H9 (cell line): ENCODE results near the gene RALY. TPM values are rescaled to one million over a fixed set of nuclear protein-coding genes. Genes with fewer than 3 reads are reported as not detected.

ENCODE experiments used
- DNase-seq: peaks from one replicate; pipeline ENCODE4 v3.0.0-alpha.2; 2017
- H2AFZ ChIP-seq: one replicate; pipeline ENCODE4 v1.6.1; 2013; ENCODE audit warnings: mild to moderate bottlenecking, low read length, control low read depth, moderate library complexity
- H2AK5ac ChIP-seq: 2 replicates; pipeline ENCODE4 v1.6.1; 2013; ENCODE audit warnings: low read length, control low read depth, mixed read lengths; ENCODE audit not compliant: insufficient read length
- H2BK120ac ChIP-seq: one replicate; pipeline ENCODE4 v1.6.1; 2013; ENCODE audit warnings: low read depth, mild to moderate bottlenecking, low read length, control low read depth, inconsistent platforms; ENCODE audit not compliant: poor library complexity, severe bottlenecking
- H2BK12ac ChIP-seq: 2 replicates; pipeline ENCODE4 v1.6.1; 2013; ENCODE audit warnings: low read length, control low read depth, mixed read lengths, low read depth; ENCODE audit not compliant: insufficient read length
- H2BK15ac ChIP-seq: 2 replicates; pipeline ENCODE4 v1.6.1; 2013; ENCODE audit warnings: low read depth, low read length, control low read depth
- H2BK20ac ChIP-seq: one replicate; pipeline ENCODE4 v1.6.1; 2013; ENCODE audit warnings: low read depth, mild to moderate bottlenecking, low read length, control low read depth, inconsistent platforms; ENCODE audit not compliant: poor library complexity, severe bottlenecking
- H2BK5ac ChIP-seq: 2 replicates; pipeline ENCODE4 v1.6.1; 2013; ENCODE audit warnings: low read length, control low read depth, mixed read lengths; ENCODE audit not compliant: insufficient read length
- H3K14ac ChIP-seq: 2 replicates; pipeline ENCODE4 v1.6.1; 2013; ENCODE audit warnings: low read length, control low read depth; ENCODE audit not compliant: insufficient read depth
- H3K18ac ChIP-seq: 2 replicates; pipeline ENCODE4 v1.6.1; 2013; ENCODE audit warnings: low read depth, mild to moderate bottlenecking, mixed read lengths, low read length, control low read depth; ENCODE audit not compliant: insufficient read length
- H3K23ac ChIP-seq: 2 replicates; pipeline ENCODE4 v1.6.1; 2013; ENCODE audit warnings: low read length, control low read depth, mixed read lengths, low read depth; ENCODE audit not compliant: insufficient read length
- H3K23me2 ChIP-seq: 2 replicates; pipeline ENCODE4 v1.6.1; 2013; ENCODE audit warnings: low read depth, mild to moderate bottlenecking, mixed read lengths, low read length, control low read depth; ENCODE audit not compliant: insufficient read length, poor library complexity, severe bottlenecking
- H3K27ac ChIP-seq: 2 replicates; pipeline ENCODE4 v1.5.1; 2013; ENCODE audit warnings: low read length, control low read depth, mixed read lengths, low read depth; ENCODE audit not compliant: insufficient read length
- H3K27me3 ChIP-seq: 2 replicates; pipeline ENCODE4 v1.6.1; 2013; ENCODE audit warnings: low read length, control low read depth, inconsistent platforms; ENCODE audit not compliant: insufficient read depth
- H3K4ac ChIP-seq: 2 replicates; pipeline ENCODE4 v1.6.1; 2013; ENCODE audit warnings: low read depth, mild to moderate bottlenecking, control low read depth, inconsistent platforms, low read length, moderate library complexity
- H3K4me1 ChIP-seq: 2 replicates; pipeline ENCODE4 v1.6.1; 2013; ENCODE audit warnings: low read length, control low read depth, inconsistent platforms; ENCODE audit not compliant: insufficient read depth
- H3K4me2 ChIP-seq: 2 replicates; pipeline ENCODE4 v1.6.1; 2013; ENCODE audit warnings: low read length, control low read depth, mixed read lengths; ENCODE audit not compliant: insufficient read length, insufficient read depth
- H3K56ac ChIP-seq: 2 replicates; pipeline ENCODE4 v1.6.1; 2013; ENCODE audit warnings: low read depth, mild to moderate bottlenecking, mixed read lengths, low read length, control low read depth; ENCODE audit not compliant: insufficient read length
- H3K79me1 ChIP-seq: 2 replicates; pipeline ENCODE4 v1.6.1; 2013; ENCODE audit warnings: low read depth, mild to moderate bottlenecking, moderate library complexity, low read length, control low read depth, inconsistent platforms; ENCODE audit not compliant: insufficient read depth, poor library complexity, severe bottlenecking
- H3K79me2 ChIP-seq: 2 replicates; pipeline ENCODE4 v1.6.1; 2013; ENCODE audit warnings: low read length, control low read depth, inconsistent platforms; ENCODE audit not compliant: insufficient read depth
- H3K9ac ChIP-seq: 2 replicates; pipeline ENCODE4 v1.6.1; 2013; ENCODE audit warnings: low read length, control low read depth, mixed read lengths; ENCODE audit not compliant: insufficient read length; ENCODE audit errors: extremely low read depth
- H3K9me3 ChIP-seq: one replicate; pipeline ENCODE4 v1.6.1; 2013; ENCODE audit warnings: low read depth, low read length, inconsistent platforms; ENCODE audit not compliant: control insufficient read depth
- H3T11ph ChIP-seq: one replicate; pipeline ENCODE4 v1.6.1; 2013; ENCODE audit warnings: mild to moderate bottlenecking, low read length, control low read depth, inconsistent platforms
- H4K20me1 ChIP-seq: one replicate; pipeline ENCODE4 v1.6.1; 2013; ENCODE audit not compliant: control insufficient read depth, insufficient read length, insufficient read depth
- H4K5ac ChIP-seq: 2 replicates; pipeline ENCODE4 v1.6.1; 2013; ENCODE audit warnings: low read depth, mild to moderate bottlenecking, mixed read lengths, low read length, control low read depth; ENCODE audit not compliant: insufficient read length
- H4K8ac ChIP-seq: replicated peaks from 2 replicates; pipeline ENCODE4 v1.6.1; 2013; ENCODE audit warnings: low read length, control low read depth, mixed read lengths, low read depth; ENCODE audit not compliant: insufficient read length
- H4K91ac ChIP-seq: 2 replicates; pipeline ENCODE4 v1.6.1; 2013; ENCODE audit warnings: low read depth, mild to moderate bottlenecking, moderate library complexity, mixed read lengths, low read length, control low read depth; ENCODE audit not compliant: insufficient read length
- H3K27ac Mint-ChIP-seq, 3 experiments: 2 replicates in 2 of 3; 3 replicates in 1 of 3; pipeline ENCODE4 v1.8.0; 2020 to 2021; ENCODE audit warnings: mixed read lengths in 3 of 3, mild to moderate bottlenecking in 1 of 3, moderate library complexity in 1 of 3
- H3K27me3 Mint-ChIP-seq: 2 replicates; pipeline ENCODE4 v1.8.0; 2021; ENCODE audit warnings: low read depth, mild to moderate bottlenecking, moderate library complexity, mixed read lengths
- H3K36me3 Mint-ChIP-seq, 3 experiments: 2 replicates in 2 of 3; 3 replicates in 1 of 3; pipeline ENCODE4 v1.8.0; 2020 to 2021; ENCODE audit warnings: low read depth in 3 of 3, mixed read lengths in 3 of 3; ENCODE audit not compliant: insufficient read depth in 1 of 3
- H3K4me1 Mint-ChIP-seq, 2 experiments: 2 replicates each; pipeline ENCODE4 v1.8.0; 2020; ENCODE audit warnings: mixed read lengths in 2 of 2
- H3K4me3 Mint-ChIP-seq, 2 experiments: 2 replicates in 1 of 2; 3 replicates in 1 of 2; pipeline ENCODE4 v1.8.0; 2020 to 2021; ENCODE audit warnings: mild to moderate bottlenecking in 2 of 2, mixed read lengths in 2 of 2, moderate library complexity in 1 of 2
- H3K9me3 Mint-ChIP-seq, 2 experiments: 2 replicates in 1 of 2; 3 replicates in 1 of 2; pipeline ENCODE4 v1.8.0; 2020; ENCODE audit warnings: mild to moderate bottlenecking in 2 of 2, mixed read lengths in 2 of 2, moderate library complexity in 1 of 2
- WGBS: extraction: QIAGEN DNeasy Blood & Tissue Kit; methylation state at CpG from one replicate; pipeline ENCODE4 v1.1.7; 2013; ENCODE audit warnings: missing lambda C conversion rate, low lambda C conversion rate, mixed read lengths; ENCODE audit not compliant: insufficient read length; ENCODE audit errors: extremely low coverage; 5-methylcytosine and 5-hydroxymethylcytosine counted together
- total RNA-seq: library from RNA; stranded (reverse); gene quantifications from 2 replicates; pipeline ENCODE4 v1.2.1, GENCODE V29; 2021
- TF ChIP-seq, protein P1 (sequence below): fragments of 200-600 bp; sonication (generic); conservative IDR thresholded peaks from 3 replicates; pipeline ENCODE4 v1.8.0; 2021; ENCODE audit warnings: antibody characterized with exemption, mild to moderate bottlenecking

The RALY gene
- total RNA-seq, 1 experiment from 2014 or later, result 199 TPM

- no peak overlapping the region for H2BK15ac ChIP-seq
- H3K27me3 ChIP-seq, result no peaks in the 10 kb centered on the region
- H3K27me3 Mint-ChIP-seq, result no peaks in the 10 kb centered on the region
- no peak overlapping the region for H2AK5ac ChIP-seq
- H3K23me2 ChIP-seq, result no peaks in the 10 kb centered on the region
- no peak overlapping the region for H2BK12ac ChIP-seq
- no peak overlapping the region for H3T11ph ChIP-seq
- H3K36me3 Mint-ChIP-seq, result peaks cover 1 to 26% (median 16%) of the 10 kb centered on the region in 3 experiments; a peak in 4 of 7 replicates
- no peak overlapping the region for H3K4ac ChIP-seq
- no peak overlapping the region for H3K9ac ChIP-seq
- H4K5ac ChIP-seq, result no peak overlapping the region
- no peak overlapping the region for H2BK5ac ChIP-seq
- no peak for DNase-seq
- H3K23ac ChIP-seq, result no peak overlapping the region
- peaks cover 49 to 54% of the 10 kb centered on the region in 2 experiments for H3K4me1 Mint-ChIP-seq
- no peaks in the 10 kb centered on the region for H3K9me3 ChIP-seq
- H3K79me1 ChIP-seq, result peaks cover 5% of the 10 kb centered on the region
- no peak overlapping the region for H3K14ac ChIP-seq
- H3K79me2 ChIP-seq, result peaks cover 13% of the 10 kb centered on the region; the same call in 1 of the 2 replicates
- no peak overlapping the region for H3K27ac ChIP-seq
- no CpG with 5 or more reads among the region's 1 CpG for WGBS
- no peak overlapping the region for H2BK120ac ChIP-seq
- H3K4me2 ChIP-seq, result no peak overlapping the region
- peaks cover 6% of the 10 kb centered on the region for H3K4me1 ChIP-seq
- H3K56ac ChIP-seq, result no peak overlapping the region
- no peak overlapping the region for H3K4me3 Mint-ChIP-seq
- H4K91ac ChIP-seq, result no peak overlapping the region
- H3K9me3 Mint-ChIP-seq, result no peaks in the 10 kb centered on the region
- H3K18ac ChIP-seq, result no peak overlapping the region
- H4K8ac ChIP-seq, result no peak overlapping the region
- no peaks in the 10 kb centered on the region for H4K20me1 ChIP-seq
- H2BK20ac ChIP-seq, result no peak overlapping the region
- TF ChIP-seq, protein P1, sequence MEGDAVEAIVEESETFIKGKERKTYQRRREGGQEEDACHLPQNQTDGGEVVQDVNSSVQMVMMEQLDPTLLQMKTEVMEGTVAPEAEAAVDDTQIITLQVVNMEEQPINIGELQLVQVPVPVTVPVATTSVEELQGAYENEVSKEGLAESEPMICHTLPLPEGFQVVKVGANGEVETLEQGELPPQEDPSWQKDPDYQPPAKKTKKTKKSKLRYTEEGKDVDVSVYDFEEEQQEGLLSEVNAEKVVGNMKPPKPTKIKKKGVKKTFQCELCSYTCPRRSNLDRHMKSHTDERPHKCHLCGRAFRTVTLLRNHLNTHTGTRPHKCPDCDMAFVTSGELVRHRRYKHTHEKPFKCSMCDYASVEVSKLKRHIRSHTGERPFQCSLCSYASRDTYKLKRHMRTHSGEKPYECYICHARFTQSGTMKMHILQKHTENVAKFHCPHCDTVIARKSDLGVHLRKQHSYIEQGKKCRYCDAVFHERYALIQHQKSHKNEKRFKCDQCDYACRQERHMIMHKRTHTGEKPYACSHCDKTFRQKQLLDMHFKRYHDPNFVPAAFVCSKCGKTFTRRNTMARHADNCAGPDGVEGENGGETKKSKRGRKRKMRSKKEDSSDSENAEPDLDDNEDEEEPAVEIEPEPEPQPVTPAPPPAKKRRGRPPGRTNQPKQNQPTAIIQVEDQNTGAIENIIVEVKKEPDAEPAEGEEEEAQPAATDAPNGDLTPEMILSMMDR, result no peak
- H3K27ac Mint-ChIP-seq, result no peak overlapping the region; a peak in 2 of 7 replicates
- no peak overlapping the region for H2AFZ ChIP-seq
Observed at GRCh38 chr20:34030456-34030855, 36.7 kb downstream of the RALY start.
